KBM-7 (cell line): Measurements from ENCODE around the gene SRSF3.
A peak's percentile ranks its signal among the peaks of the same experiment; 100 is the strongest.
"Not testable (repeated sequence)": the region's sequence is repeated elsewhere in the genome, so short reads cannot be mapped to it uniquely, and the experiment has no call there.

Experiments
- DNase-seq: peaks from one replicate; pipeline ENCODE4 v3.0.0-alpha.2; 2015
- in situ Hi-C: fragments of 300-500 bp; cut with MboI; formaldehyde crosslinking; loops from 2 replicates; pipeline ENCODE4 v1.14.3; 2020; ENCODE audit warnings: low sequenced_read_pairs, low pct_unique_long_range_greater_than_20kb, mixed read lengths

SRSF3 gene

GRCh38 chr6:36634317-36635108, 40.4 kb downstream of the SRSF3 start:
- no peak for DNase-seq
- in situ Hi-C loops = no loop called here

- in situ Hi-C loops = no loop called here
- DNase-seq = no peak
These were observed 42.1 kb downstream of the SRSF3 start for GRCh38 chr6:36636283-36636682.

- no peak for DNase-seq
- in situ Hi-C loops = no loop called here
These were observed 42.7 kb downstream of the SRSF3 start for GRCh38 chr6:36636687-36637418.

- in situ Hi-C loops = no loop called here
- no peak for DNase-seq
These were observed 44.4 kb downstream of the SRSF3 start for GRCh38 chr6:36638579-36638978.

GRCh38 chr6:36639171-36639808, 45.1 kb downstream of the SRSF3 start:
- no peak for DNase-seq
- in situ Hi-C loops = no loop called here

- in situ Hi-C loops = no loop called here
- no peak for DNase-seq
These were observed 47.4 kb downstream of the SRSF3 start for GRCh38 chr6:36641543-36641942.

GRCh38 chr6:36642913-36643817, 49.0 kb downstream of the SRSF3 start:
- in situ Hi-C loops = no loop called here
- DNase-seq = no peak

- DNase-seq = no peak
- in situ Hi-C loops = no loop called here
These were observed 49.8 kb downstream of the SRSF3 start for GRCh38 chr6:36643977-36644376.

- DNase-seq = no peak
These were observed 54.9 kb downstream of the SRSF3 start for GRCh38 chr6:36649086-36649485.

GRCh38 chr6:36649701-36650484, 55.7 kb downstream of the SRSF3 start:
- in situ Hi-C loops = no loop called here
- DNase-seq = peak; percentile 65

More at GRCh38 chr6:36649086-36649485, 54.9 kb downstream of the SRSF3 start:
- in situ Hi-C loops = no loop called here

- in situ Hi-C loops = no loop called here
- DNase-seq = peak; percentile 65
These were observed 56.8 kb downstream of the SRSF3 start for GRCh38 chr6:36650848-36651478.

- in situ Hi-C loops = no loop called here
These were observed 57.7 kb downstream of the SRSF3 start for GRCh38 chr6:36651659-36652379.

GRCh38 chr6:36654469-36654868, 60.3 kb downstream of the SRSF3 start:
- DNase-seq, in situ Hi-C loops: not testable (repeated sequence)

More at GRCh38 chr6:36651659-36652379, 57.7 kb downstream of the SRSF3 start:
- DNase-seq = no peak
